Measurements from ENCODE around the gene MXRA7.

GRCh38 chr17:76744747-76745146, 34.0 kb upstream of the MXRA7 start:
- TF ChIP-seq CTCF (conservative IDR thresholded peaks at IDR 0.05; ENCODE audit: low read length) (no peak), EZH2phosphoT487 (IDR thresholded peaks at IDR 0.05; ENCODE audit: borderline replicate concordance) (no peak)
